NT2/D1 (cell line): ENCODE measurements around the gene FN1.

Experiments
- DNase-seq: peaks from one replicate; pipeline ENCODE4 v3.0.0-alpha.2; 2011; ENCODE audit warnings: low read depth, low spot score
- H3K27me3 ChIP-seq: 2 replicates; pipeline ENCODE4 v1.6.0; 2011; ENCODE audit warnings: mild to moderate bottlenecking; ENCODE audit not compliant: insufficient read length, insufficient read depth
- H3K36me3 ChIP-seq: 2 replicates; pipeline ENCODE4 v1.6.1; 2011; ENCODE audit warnings: mild to moderate bottlenecking, low read length, mixed read lengths; ENCODE audit not compliant: insufficient read depth, insufficient read length
- H3K4me1 ChIP-seq: 2 replicates; pipeline ENCODE4 v1.5.1; 2011; ENCODE audit not compliant: insufficient read depth, insufficient read length
- H3K4me3 ChIP-seq: 2 replicates; pipeline ENCODE4 v1.5.1; 2011; ENCODE audit warnings: low read depth; ENCODE audit not compliant: insufficient read length
- H3K9ac ChIP-seq: 2 replicates; pipeline ENCODE4 v1.6.0; 2011; ENCODE audit warnings: low read depth; ENCODE audit not compliant: insufficient read length
- H3K9me3 ChIP-seq: 2 replicates; pipeline ENCODE4 v1.5.1; 2011; ENCODE audit warnings: mild to moderate bottlenecking, low read length; ENCODE audit not compliant: insufficient read depth
- SUZ12 ChIP-seq: IDR thresholded peaks from 2 replicates; pipeline ENCODE4 v1.6.1; 2011; ENCODE audit not compliant: insufficient read length, insufficient read depth; ENCODE audit errors: extremely low read depth
- YY1 ChIP-seq: IDR thresholded peaks from 2 replicates; pipeline ENCODE4 v1.6.1; 2011; ENCODE audit not compliant: insufficient read length, insufficient read depth
- ZNF274 ChIP-seq: IDR thresholded peaks from 2 replicates; pipeline ENCODE4 v1.6.1; 2011; ENCODE audit warnings: mild to moderate bottlenecking, low read depth, low read length

FN1 gene

GRCh38 chr2:215435870-215436704 lies at the start of gene FN1:
Gene FN1, minus strand, starts transcription at chr2:215436068. Its CDS starts 266 bp downstream, at chr2:215435802.
- Histone ChIP-seq H3K9ac (peak within 1 kb of the TSS; percentile 88), H3K4me3 (peak within 1 kb of the TSS; percentile 66), H3K36me3 (peaks cover 33% of the 10 kb centered on the region), H3K27me3 (no peaks in the 10 kb centered on the region), H3K9me3 (no peaks in the 10 kb centered on the region), H3K4me1 (no peaks in the 10 kb centered on the region)
- peak; percentile 92 for DNase-seq
- no peak for TF ChIP-seq SUZ12
- no peak for TF ChIP-seq ZNF274

- no peaks in the 10 kb centered on the region for H3K4me1 ChIP-seq
- H3K27me3 ChIP-seq, result no peaks in the 10 kb centered on the region
- H3K9me3 ChIP-seq, result no peaks in the 10 kb centered on the region
- no peak for DNase-seq
- H3K9ac ChIP-seq, result no peak overlapping the region
- H3K36me3 ChIP-seq, result no peaks in the 10 kb centered on the region
- H3K4me3 ChIP-seq, result no peak overlapping the region
- TF ChIP-seq YY1 (no peak), ZNF274 (no peak), SUZ12 (no peak)
Observed at GRCh38 chr2:215485032-215485431, 49.2 kb upstream of the FN1 start.

- H3K27me3 ChIP-seq, result no peaks in the 10 kb centered on the region
- H3K36me3 ChIP-seq, result no peaks in the 10 kb centered on the region
- no peak for TF ChIP-seq ZNF274
- TF ChIP-seq SUZ12, result no peak
- no peak for TF ChIP-seq YY1
- H3K9me3 ChIP-seq, result no peaks in the 10 kb centered on the region
- no peak overlapping the region for H3K9ac ChIP-seq
- H3K4me3 ChIP-seq, result no peak overlapping the region
- H3K4me1 ChIP-seq, result no peaks in the 10 kb centered on the region
- DNase-seq, result no peak
Observed at GRCh38 chr2:215484570-215484969, 48.7 kb upstream of the FN1 start.

DNA sequence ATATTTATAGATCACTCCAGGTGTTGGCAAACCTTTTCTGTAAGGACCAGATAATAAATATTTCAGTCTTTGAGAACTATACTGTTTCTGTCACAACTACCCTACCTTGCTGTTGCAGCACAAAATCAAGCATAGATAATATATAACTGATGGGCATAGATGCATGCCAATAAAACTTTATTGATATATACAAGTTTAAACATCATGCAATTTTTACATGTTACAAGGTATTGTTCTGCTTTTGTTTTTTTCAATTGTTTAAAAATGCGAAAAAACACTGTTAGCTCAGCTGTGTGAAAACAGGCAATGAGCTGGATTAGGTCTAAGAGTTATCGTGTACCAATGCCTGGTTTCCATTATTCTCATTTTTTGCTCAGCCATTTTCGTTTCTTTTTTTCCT lies 47.6 kb upstream of the FN1 start:
- H3K36me3 ChIP-seq, result no peaks in the 10 kb centered on the region
- no peaks in the 10 kb centered on the region for H3K9me3 ChIP-seq
- TF ChIP-seq SUZ12 (no peak), ZNF274 (no peak), YY1 (no peak)
- no peaks in the 10 kb centered on the region for H3K27me3 ChIP-seq
- no peak overlapping the region for H3K4me3 ChIP-seq
- no peak for DNase-seq
- no peaks in the 10 kb centered on the region for H3K4me1 ChIP-seq
- H3K9ac ChIP-seq, result no peak overlapping the region

GRCh38 chr2:215479536-215480240 lies 43.8 kb upstream of the FN1 start:
- no peak for DNase-seq
- no peak for TF ChIP-seq YY1
- no peak for TF ChIP-seq ZNF274
- Histone ChIP-seq H3K9me3 (no peaks in the 10 kb centered on the region), H3K4me1 (no peaks in the 10 kb centered on the region), H3K27me3 (no peaks in the 10 kb centered on the region), H3K9ac (no peak overlapping the region), H3K36me3 (no peaks in the 10 kb centered on the region), H3K4me3 (no peak overlapping the region)

GRCh38 chr2:215479121-215479520 lies 43.3 kb upstream of the FN1 start:
- TF ChIP-seq ZNF274 (no peak), YY1 (no peak), SUZ12 (no peak)
- Histone ChIP-seq H3K4me3 (no peak overlapping the region), H3K27me3 (no peaks in the 10 kb centered on the region), H3K36me3 (no peaks in the 10 kb centered on the region), H3K4me1 (no peaks in the 10 kb centered on the region), H3K9ac (no peak overlapping the region), H3K9me3 (no peaks in the 10 kb centered on the region)
- no peak for DNase-seq

GRCh38 chr2:215476424-215476823 lies 40.6 kb upstream of the FN1 start:
- Histone ChIP-seq H3K27me3 (no peaks in the 10 kb centered on the region), H3K4me1 (no peaks in the 10 kb centered on the region), H3K9ac (no peak overlapping the region), H3K4me3 (no peak overlapping the region), H3K9me3 (no peaks in the 10 kb centered on the region), H3K36me3 (no peaks in the 10 kb centered on the region)
- TF ChIP-seq ZNF274 (no peak), SUZ12 (no peak), YY1 (no peak)
- DNase-seq, result no peak
